GM19328 (cell line): ENCODE results near the gene FBXO4.
"Not testable (repeated sequence)": the region's sequence is repeated elsewhere in the genome, so short reads cannot be mapped to it uniquely, and the experiment has no call there.

Experiments
- ATAC-seq: cut with Tn5 transposase; IDR thresholded peaks from one replicate; pipeline ENCODE4 v1.9.1; 2021; ENCODE audit warnings: mild to moderate bottlenecking, moderate library complexity; ENCODE audit not compliant: unreplicated experiment

The FBXO4 gene

DNA sequence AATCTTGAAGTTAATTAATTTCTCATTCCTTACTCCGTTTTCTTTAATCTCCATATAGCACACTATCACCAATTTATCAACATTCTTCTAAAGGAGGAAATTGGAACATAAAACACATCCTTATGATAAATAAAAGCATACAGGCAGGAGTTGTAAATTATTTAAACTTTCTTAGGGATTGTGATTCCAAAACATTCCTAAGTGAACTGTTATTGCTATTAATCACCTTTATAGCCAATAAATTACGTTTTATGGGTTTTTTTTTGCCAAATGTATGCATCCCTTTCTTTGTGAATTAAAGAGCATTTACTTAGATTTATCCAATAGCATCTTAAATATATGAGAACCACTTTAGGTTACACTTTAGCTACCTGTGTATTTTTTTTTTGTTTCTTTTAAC lies 55.3 kb downstream of the FBXO4 start:
- ATAC-seq = no peak

DNA sequence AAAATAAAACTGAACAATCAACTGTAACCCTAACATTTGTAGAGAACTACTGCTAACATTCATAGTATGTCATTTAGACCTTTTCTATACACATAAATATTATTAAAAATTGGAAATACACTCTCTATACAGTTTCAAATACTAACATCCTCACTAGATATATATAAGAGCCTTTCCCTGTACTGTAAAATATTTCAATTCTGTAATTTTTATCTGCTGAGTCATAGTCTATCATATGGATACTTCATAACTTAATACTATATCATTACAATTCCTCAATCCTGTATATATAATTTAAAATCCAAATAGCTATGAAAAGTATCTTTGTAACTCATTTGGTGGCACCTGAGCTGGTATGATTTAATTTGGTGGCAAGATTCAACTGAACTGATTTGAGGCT lies 55.8 kb downstream of the FBXO4 start:
- ATAC-seq = no peak

DNA sequence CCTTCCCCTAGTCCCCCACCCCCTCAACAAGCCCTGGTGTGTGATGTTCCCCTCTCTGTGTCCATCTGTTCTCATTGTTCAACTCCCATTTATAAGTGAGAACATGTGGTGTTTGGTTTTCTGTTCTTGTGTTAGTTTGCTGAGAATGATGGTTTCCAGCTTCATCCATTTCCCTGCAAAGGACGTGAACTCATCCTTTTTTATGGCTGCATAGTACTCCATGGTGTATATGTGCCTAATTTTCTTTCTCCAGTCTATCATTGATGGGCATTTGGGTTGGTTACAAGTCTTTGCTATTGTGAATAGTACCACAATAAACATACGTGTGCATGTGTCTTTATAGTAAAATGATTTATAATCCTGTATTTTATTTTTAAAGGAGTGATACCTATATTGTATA lies 57.8 kb downstream of the FBXO4 start:
- not testable (repeated sequence) for ATAC-seq

DNA sequence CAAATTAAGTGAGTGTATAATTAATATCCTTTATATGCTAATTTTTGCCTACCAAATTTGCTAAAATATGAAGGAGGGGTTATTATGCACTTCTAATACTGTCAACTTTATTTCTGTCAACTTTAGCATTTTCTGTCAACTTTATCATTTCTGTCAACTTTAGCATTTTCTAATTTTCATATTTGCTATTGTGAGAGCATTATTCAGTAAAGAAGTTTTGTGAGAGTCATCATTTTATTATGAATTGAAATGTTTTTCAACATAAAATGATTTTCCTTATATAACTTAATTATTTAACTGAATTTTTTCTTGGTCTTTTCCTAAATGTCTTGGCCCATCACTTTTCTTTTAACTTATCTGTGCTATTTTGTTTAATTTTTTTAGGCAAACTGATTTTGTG lies 58.2 kb downstream of the FBXO4 start:
- no peak for ATAC-seq

DNA sequence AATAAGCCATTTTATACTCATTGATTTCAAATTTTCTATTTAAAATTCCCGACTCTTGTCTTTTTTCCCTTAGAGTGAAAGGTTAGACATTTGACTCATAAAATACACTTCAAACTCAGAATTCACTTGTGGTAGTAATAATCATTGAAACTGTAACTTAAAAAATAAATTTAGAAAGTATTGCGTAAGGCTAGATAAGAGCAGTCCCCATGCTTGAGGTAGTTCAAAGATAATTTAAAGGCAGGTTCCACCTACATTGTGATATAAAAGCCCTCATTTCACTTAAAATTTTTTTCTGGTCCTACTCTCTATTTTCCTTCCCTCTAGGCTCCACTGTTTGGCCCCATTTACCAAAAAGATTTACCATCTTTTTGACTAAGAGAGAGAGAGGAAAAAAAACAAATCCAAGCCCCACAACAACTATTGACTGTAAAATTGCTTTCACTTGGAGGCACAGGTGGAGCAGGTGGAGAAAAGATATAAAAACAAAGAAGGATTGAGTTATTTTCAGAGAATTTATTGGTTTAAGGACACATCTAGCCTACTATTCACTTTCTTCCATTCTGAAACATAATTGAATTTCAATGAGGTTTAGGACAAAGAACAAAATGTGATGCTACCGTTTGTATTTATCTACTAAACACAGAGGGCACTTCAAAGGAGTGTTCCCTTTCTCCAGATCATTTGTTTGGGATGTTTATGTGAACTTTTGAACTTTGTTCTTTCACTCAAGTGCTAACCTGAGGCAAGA lies 61.0 kb downstream of the FBXO4 start:
- ATAC-seq = no peak
